ENCODE results near the gene SMYD3. TPM values are rescaled to one million over a fixed set of nuclear protein-coding genes. Genes with fewer than 3 reads are reported as not detected.

Gene SMYD3
- total and polyA plus RNA-seq, 2 of the 13 experiments (the other 11 are each of a cell fraction or from before 2014, with no cell fraction given): 27.7 to 35.8 TPM

- no peak for TF ChIP-seq HNRNPH1 (optimal IDR thresholded peaks at IDR 0.05; ENCODE audit: low read depth, low read length)
- no peak for TF ChIP-seq ZNF337 (CRISPR knock-in tag; IDR thresholded peaks at IDR 0.05; ENCODE audit: borderline replicate concordance, low read depth)
- TF ChIP-seq NFRKB (IDR thresholded peaks at IDR 0.05): no peak
- TF ChIP-seq ZNF776 (CRISPR knock-in tag; IDR thresholded peaks at IDR 0.05): no peak
- no peak for TF ChIP-seq NFATC3 (CRISPR knock-in tag; IDR thresholded peaks at IDR 0.05)
- no peak for TF ChIP-seq DNMT1 (CRISPR knock-in tag; IDR thresholded peaks at IDR 0.05)
- TF ChIP-seq ESRRA (CRISPR knock-in tag; IDR thresholded peaks at IDR 0.05; ENCODE audit: low read depth): no peak
- TF ChIP-seq MBNL3 (CRISPR knock-in tag; conservative IDR thresholded peaks at IDR 0.05): no peak
- no peak for TF ChIP-seq KAT8 (CRISPR knock-in tag; IDR thresholded peaks at IDR 0.05)
- Histone ChIP-seq H3K4me3 (replicated peaks in 1 of 3; ENCODE audit: insufficient read depth in 1 of 3, low read depth in 2 of 3, low read length in 3 of 3) (no peak overlapping the region), H3K36me3 (replicated peaks in 1 of 2; ENCODE audit: control insufficient read depth in 1 of 2, insufficient read depth in 2 of 2, low read length in 2 of 2) (no peaks in the 10 kb centered on the region), H3K27ac (ENCODE audit: extremely low read length, insufficient read depth, low read length) (no peak overlapping the region), H2AFZ (ENCODE audit: low read length) (no peak overlapping the region), H3K9ac (ENCODE audit: insufficient read depth, low read depth, low read length) (no peak overlapping the region), H4K20me1 (ENCODE audit: insufficient read depth, low read length) (no peaks in the 10 kb centered on the region), H3K79me2 (ENCODE audit: insufficient read depth, low read length) (no peaks in the 10 kb centered on the region), H3K27me3 (ENCODE audit: control insufficient read depth in 1 of 2, insufficient read depth in 2 of 2, low read length in 2 of 2) (no peaks in the 10 kb centered on the region), H3K4me2 (ENCODE audit: low read depth, low read length) (no peak overlapping the region), H3K4me1 (ENCODE audit: insufficient read depth, low read length) (peaks cover 9% of the 10 kb centered on the region), H3K9me3 (ENCODE audit: low read length) (no peaks in the 10 kb centered on the region)
- ATAC-seq (no peak), DNase-seq (ENCODE audit: low spot score) (no peak), FAIRE-seq (no peak)
- CTCF ChIA-PET (ENCODE audit: low intra/inter-chr PET ratio, low total read pairs): no interaction called here
- in situ Hi-C loops (cut with HindIII; ENCODE audit: extremely low pct_ligation_motif_present, low pct_unique_long_range_greater_than_20kb): no loop called here
- 96% methylated on average over 9 of the region's 9 CpGs for WGBS (ENCODE audit: low lambda C conversion rate)
- POLR2A ChIA-PET: no interaction called here
- intact Hi-C loops (cut with micrococcal nuclease; ENCODE audit: unreplicated experiment): no loop called here
- no TSS peak for BruUV-seq (replicated peaks)
Measured at GRCh38 chr1:245988393-245989078, 518.5 kb downstream of the SMYD3 start.

- no peak overlapping the region for H2AFZ ChIP-seq (ENCODE audit: low read length)
- H4K20me1 ChIP-seq (ENCODE audit: insufficient read depth, low read length): no peaks in the 10 kb centered on the region
- BruUV-seq (replicated peaks): no TSS peak
- H3K27me3 ChIP-seq (ENCODE audit: control insufficient read depth in 1 of 2, insufficient read depth in 2 of 2, low read length in 2 of 2): no peaks in the 10 kb centered on the region
- no peak overlapping the region for H3K27ac ChIP-seq (ENCODE audit: extremely low read length, insufficient read depth, low read length)
- ChIA-PET POLR2A (no interaction called here), CTCF (ENCODE audit: low intra/inter-chr PET ratio, low total read pairs) (no interaction called here)
- H3K4me3 ChIP-seq (replicated peaks in 1 of 3; ENCODE audit: insufficient read depth in 1 of 3, low read depth in 2 of 3, low read length in 3 of 3): no peak overlapping the region
- no peaks in the 10 kb centered on the region for H3K79me2 ChIP-seq (ENCODE audit: insufficient read depth, low read length)
- H3K4me1 ChIP-seq (ENCODE audit: insufficient read depth, low read length): peaks cover 9% of the 10 kb centered on the region
- in situ Hi-C loops (cut with HindIII; ENCODE audit: extremely low pct_ligation_motif_present, low pct_unique_long_range_greater_than_20kb) (no loop called here), intact Hi-C loops (cut with micrococcal nuclease; ENCODE audit: unreplicated experiment) (no loop called here)
- no peak for TF ChIP-seq NFYC (CRISPR knock-in tag; IDR thresholded peaks at IDR 0.05)
- no peak for TF ChIP-seq REXO4 (CRISPR knock-in tag; IDR thresholded peaks at IDR 0.05; ENCODE audit: borderline replicate concordance)
- DNase-seq (ENCODE audit: low spot score): no peak
- H3K9me3 ChIP-seq (ENCODE audit: low read length): no peaks in the 10 kb centered on the region
- ATAC-seq: no peak
- FAIRE-seq: no peak
- no peak overlapping the region for H3K4me2 ChIP-seq (ENCODE audit: low read depth, low read length)
- no peak overlapping the region for H3K9ac ChIP-seq (ENCODE audit: insufficient read depth, low read depth, low read length)
- 98% methylated on average over 6 of the region's 6 CpGs for WGBS (ENCODE audit: low lambda C conversion rate)
- H3K36me3 ChIP-seq (replicated peaks in 1 of 2; ENCODE audit: control insufficient read depth in 1 of 2, insufficient read depth in 2 of 2, low read length in 2 of 2): no peaks in the 10 kb centered on the region
Measured at GRCh38 chr1:245987997-245988392, 519.1 kb downstream of the SMYD3 start.
